Measurements from ENCODE around the gene PTPRZ1.

DNA sequence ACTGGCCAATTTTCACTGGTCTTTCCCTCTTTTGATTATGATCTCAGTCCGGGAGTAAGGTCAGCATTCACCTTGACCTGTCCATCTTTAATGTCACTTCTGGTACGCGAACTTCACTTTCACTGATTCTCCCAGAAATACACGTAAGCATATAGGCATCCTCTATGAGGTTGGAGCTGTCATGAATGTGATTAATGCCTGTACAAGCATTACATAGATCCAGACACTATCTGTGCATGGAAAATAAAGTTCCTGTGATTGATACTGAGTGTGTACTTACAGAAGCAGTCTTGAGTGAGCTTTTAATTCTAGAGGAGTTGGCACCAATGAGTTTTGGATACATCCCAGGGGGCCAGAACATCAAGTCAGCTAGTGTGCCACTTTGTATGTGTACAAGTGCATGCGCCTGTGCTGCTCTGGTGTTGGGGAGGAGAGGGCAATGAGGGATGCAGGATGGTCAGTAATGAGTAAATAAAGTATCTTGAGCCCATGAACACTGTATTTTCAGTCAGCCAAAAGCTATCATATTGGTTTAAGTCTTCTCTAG is 6.0 kb downstream of the PTPRZ1 start:
- TF ChIP-seq, protein P1, sequence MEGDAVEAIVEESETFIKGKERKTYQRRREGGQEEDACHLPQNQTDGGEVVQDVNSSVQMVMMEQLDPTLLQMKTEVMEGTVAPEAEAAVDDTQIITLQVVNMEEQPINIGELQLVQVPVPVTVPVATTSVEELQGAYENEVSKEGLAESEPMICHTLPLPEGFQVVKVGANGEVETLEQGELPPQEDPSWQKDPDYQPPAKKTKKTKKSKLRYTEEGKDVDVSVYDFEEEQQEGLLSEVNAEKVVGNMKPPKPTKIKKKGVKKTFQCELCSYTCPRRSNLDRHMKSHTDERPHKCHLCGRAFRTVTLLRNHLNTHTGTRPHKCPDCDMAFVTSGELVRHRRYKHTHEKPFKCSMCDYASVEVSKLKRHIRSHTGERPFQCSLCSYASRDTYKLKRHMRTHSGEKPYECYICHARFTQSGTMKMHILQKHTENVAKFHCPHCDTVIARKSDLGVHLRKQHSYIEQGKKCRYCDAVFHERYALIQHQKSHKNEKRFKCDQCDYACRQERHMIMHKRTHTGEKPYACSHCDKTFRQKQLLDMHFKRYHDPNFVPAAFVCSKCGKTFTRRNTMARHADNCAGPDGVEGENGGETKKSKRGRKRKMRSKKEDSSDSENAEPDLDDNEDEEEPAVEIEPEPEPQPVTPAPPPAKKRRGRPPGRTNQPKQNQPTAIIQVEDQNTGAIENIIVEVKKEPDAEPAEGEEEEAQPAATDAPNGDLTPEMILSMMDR (IDR thresholded peaks at IDR 0.05): no peak
- TF ChIP-seq USF2 (CRISPR knock-in tag; IDR thresholded peaks at IDR 0.05) (no peak), CREB1 (CRISPR knock-in tag; IDR thresholded peaks at IDR 0.05) (no peak), ETV6 (CRISPR knock-in tag; IDR thresholded peaks at IDR 0.05) (no peak), GRHL2 (CRISPR knock-in tag; IDR thresholded peaks at IDR 0.05; ENCODE audit: insufficient replicate concordance, severe bottlenecking) (no peak), ELF4 (CRISPR knock-in tag; IDR thresholded peaks at IDR 0.05; ENCODE audit: low read depth) (no peak), ZNF121 (CRISPR knock-in tag; IDR thresholded peaks at IDR 0.05) (no peak), CREM (CRISPR knock-in tag; IDR thresholded peaks at IDR 0.05) (no peak), SP1 (CRISPR knock-in tag; conservative IDR thresholded peaks at IDR 0.05) (no peak), ATF1 (CRISPR knock-in tag; IDR thresholded peaks at IDR 0.05) (no peak)
- TF ChIP-seq, protein P2, sequence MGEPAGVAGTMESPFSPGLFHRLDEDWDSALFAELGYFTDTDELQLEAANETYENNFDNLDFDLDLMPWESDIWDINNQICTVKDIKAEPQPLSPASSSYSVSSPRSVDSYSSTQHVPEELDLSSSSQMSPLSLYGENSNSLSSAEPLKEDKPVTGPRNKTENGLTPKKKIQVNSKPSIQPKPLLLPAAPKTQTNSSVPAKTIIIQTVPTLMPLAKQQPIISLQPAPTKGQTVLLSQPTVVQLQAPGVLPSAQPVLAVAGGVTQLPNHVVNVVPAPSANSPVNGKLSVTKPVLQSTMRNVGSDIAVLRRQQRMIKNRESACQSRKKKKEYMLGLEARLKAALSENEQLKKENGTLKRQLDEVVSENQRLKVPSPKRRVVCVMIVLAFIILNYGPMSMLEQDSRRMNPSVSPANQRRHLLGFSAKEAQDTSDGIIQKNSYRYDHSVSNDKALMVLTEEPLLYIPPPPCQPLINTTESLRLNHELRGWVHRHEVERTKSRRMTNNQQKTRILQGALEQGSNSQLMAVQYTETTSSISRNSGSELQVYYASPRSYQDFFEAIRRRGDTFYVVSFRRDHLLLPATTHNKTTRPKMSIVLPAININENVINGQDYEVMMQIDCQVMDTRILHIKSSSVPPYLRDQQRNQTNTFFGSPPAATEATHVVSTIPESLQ (CRISPR knock-in tag; IDR thresholded peaks at IDR 0.05): no peak

Measured in WTC11 (cell line).